ENCODE measurements around the gene CDC20.
A peak's percentile ranks its signal among the peaks of the same experiment; 100 is the strongest.
"Not testable (repeated sequence)": the region's sequence is repeated elsewhere in the genome, so short reads cannot be mapped to it uniquely, and the experiment has no call there.

Gene CDC20

GRCh38 chr1:43358121-43358745 lies 548 bp upstream of the CDC20 start:
- peak; percentile 37 for DNase-seq

DNA sequence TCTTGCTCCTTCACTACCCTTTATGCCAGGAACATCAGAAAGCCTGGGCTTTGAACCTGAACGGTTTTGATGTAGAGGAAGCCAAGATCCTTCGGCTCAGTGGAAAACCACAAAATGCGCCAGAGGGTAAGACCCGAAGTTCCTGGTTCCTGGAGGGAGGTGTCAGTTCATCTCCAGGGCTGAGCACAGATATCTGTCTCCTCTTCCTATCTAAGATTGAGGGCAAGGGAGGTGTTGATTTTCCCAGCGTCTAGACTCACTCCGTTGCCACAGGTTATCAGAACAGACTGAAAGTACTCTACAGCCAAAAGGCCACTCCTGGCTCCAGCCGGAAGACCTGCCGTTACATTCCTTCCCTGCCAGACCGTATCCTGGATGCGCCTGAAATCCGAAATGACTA lies 915 bp downstream of the CDC20 start:
- DNase-seq: peak; percentile 20

DNA sequence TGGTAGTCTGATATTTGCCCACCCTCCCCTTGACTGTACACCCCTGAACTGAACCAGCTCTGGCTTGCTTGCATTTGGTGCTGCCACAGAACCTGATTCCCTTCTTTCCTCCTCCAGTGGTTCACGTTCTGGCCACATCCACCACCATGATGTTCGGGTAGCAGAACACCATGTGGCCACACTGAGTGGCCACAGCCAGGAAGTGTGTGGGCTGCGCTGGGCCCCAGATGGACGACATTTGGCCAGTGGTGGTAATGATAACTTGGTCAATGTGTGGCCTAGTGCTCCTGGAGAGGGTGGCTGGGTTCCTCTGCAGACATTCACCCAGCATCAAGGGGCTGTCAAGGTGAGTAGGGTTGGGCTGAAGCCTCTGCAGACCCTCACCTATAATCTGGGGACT lies 1.8 kb downstream of the CDC20 start:
- DNase-seq: no peak

GRCh38 chr1:43363283-43363934 lies 4.6 kb downstream of the CDC20 start:
- DNase-seq: no peak

GRCh38 chr1:43363935-43364525 lies 5.2 kb downstream of the CDC20 start:
- no peak for DNase-seq

DNA sequence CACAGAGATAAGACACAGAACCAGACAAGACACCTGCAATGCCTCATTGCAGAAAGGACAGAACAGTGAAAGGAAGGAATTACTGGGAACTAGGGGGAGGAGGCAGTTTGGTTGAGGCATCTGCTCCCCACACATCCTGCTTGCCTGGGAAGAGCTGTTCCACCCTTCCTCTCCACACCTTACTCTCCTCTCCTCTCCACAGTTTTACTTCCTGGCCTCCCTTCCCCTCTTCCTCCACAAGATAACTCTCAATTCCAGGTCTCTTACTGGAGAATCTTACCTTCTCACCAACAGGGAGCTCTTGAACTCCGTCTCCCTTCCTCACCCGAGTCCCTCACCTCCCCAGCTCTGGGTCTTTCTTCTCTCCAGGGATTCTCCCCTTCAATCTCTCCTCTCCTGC lies 6.9 kb downstream of the CDC20 start:
- DNase-seq: no peak

GRCh38 chr1:43366179-43366578 lies 7.4 kb downstream of the CDC20 start:
- DNase-seq: peak; percentile 28

- DNase-seq: peak; percentile 57
These were observed 7.8 kb downstream of the CDC20 start for GRCh38 chr1:43366601-43367025.

DNA sequence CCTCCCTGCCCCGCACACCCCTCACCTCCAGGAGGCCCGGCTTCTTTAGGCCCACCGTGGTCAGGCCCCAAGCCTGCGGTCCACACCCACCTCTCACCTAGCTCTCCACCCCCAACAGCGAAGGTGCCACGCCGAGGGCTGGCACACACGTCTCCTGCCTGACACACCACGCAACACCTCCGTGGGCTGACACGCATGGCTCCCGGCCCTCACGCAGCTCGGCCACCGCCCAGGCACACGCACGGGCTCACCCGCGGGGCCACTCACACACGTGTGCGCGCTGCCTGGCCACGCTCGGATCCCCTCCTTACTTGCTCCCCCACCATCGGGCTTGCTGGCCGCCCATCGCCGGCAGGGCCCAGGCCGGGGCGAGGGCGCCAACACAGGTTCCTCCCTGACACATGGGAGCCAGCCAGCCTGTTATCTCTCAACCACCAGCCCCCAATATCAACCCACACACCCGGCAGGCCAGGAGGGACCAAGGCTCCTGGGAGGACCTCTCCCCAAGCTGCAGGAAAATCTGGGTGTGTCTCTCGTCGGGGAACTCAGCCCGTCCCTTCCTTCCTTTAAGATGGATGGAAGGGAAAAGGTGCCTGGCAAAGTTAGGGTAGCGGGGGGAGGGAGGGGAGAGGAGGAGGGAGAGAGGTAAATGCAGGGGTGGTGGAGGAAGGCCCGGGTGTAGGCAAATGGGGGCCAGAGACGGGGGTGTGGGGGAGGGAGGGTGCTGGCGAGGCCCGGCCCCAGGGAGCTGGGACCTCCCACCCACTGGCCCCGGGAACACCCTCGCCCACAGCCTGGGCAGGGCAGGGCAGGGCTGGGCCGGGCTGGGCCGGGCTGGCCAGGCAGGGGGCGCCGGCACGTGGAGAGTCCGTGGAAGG lies 8.5 kb downstream of the CDC20 start:
- DNase-seq: peak; percentile 85

- peak; percentile 85 for DNase-seq
These were observed 9.3 kb downstream of the CDC20 start, which contains the start of gene ELOVL1 for GRCh38 chr1:43367904-43368645. Gene ELOVL1, minus strand, starts transcription at chr1:43368011. Its CDS starts 2,402 bp downstream, at chr1:43365609.

GRCh38 chr1:43368646-43369020 lies 9.9 kb downstream of the CDC20 start:
- DNase-seq: no peak

DNA sequence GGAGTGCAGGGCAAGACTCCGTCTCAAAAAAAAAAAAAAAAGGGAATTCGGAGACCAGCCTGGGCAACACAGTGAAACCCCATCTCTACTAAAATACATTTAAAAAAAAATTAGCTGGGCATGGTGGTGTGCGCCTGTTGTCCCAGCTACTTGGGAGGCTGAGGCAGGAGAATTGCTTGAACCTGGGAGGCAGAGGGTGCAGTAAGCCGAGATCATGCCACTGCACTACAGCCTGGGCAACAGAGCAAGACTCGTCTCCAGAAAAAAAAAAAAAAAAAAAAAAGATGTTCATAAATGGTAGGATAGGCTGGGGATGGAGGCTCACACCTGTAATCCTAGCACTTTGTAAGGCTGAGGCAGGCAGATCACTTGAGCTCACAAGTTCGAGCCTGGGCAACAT lies 11.0 kb downstream of the CDC20 start:
- DNase-seq: not testable (repeated sequence)

- no peak for DNase-seq
These were observed 11.8 kb downstream of the CDC20 start for GRCh38 chr1:43370564-43370963.

DNA sequence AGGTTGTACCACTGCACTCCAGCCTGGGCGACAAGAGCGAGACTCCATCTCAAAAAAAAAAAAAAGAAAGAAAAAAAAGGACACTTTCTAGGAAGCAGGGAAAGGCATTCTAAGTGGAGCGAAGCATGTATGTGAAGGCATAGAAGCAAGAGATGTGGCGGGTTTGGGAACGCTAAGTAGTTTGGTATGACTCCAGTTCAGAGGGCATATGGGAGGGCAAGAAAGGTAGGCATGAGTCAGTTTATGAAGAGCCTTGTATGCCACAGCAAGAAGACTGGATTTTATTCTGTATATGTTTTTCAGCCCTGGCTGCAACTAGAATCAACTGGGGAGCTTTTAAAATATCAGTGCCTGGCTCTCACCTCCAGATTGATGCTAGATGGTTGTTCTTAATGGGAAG lies 13.4 kb downstream of the CDC20 start:
- DNase-seq: peak; percentile 51

DNA sequence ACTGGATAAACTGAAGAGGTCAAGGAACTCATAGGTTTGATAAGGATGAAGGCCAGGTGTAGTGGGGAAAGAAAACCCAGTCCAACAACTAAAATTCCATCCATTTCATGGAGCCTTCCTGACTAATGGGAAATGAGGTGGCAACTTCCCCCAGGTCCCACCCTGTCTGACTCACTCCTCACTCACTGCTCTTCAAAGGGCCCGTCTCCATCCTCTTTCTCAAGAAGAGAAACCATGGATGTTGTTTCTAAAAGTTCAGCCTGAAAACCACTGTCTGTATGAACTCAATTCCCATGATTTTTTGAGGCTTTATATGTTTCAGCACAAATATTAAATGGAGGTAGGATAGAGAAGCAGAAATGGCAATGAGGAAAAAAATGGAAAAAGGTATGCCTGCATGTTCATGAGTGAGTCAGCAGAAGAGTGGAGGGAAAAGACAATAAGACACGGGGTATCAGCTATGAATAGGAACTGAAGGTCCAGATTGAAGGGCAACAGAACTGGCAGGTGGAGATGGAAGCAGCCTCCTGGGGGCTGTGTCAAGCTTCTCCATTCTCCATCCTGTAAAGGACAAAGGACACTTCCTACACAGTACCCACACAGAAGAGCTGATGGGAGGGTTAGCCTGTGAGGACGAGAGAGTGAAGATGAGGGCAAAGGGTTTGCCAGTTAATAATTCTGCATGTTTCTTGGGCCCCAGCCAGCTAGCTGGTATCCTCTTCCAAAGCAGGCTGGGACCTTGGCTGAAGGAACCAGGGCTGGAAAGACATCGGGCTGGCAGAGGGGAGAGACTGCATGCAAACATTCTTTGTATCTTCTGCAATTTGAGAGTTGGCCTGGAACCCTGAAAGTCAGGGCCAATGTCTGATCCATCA lies 14.5 kb downstream of the CDC20 start:
- DNase-seq: peak; percentile 86

DNA sequence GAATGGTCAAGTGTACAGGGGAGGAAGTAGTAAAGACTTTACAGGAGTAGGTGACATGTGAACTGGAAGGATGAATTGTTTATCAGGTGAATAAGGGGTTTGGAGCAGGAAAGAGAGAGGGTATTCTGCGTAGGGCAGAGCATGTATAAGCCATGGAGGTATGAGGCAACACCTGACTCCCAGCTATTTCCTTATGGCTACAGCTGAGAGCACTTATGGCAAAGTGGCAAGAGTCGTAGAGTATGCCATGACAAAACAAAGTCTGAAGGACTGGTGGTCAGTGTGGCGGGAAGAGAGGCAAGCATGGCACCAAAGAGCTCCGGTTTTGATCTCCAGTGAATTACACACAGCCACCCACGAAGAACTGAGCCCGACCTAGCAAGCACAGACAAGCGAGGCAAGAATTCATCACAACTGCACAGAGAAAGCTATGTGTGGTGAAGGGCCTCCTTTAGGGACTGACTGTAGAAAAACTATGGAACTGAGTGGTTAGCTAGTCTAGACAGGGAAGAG lies 18.0 kb downstream of the CDC20 start:
- no peak for DNase-seq

GRCh38 chr1:43377831-43378230 lies 19.1 kb downstream of the CDC20 start:
- DNase-seq: no peak

- no peak for DNase-seq
These were observed 20.7 kb downstream of the CDC20 start for GRCh38 chr1:43379476-43379875.

GRCh38 chr1:43381612-43382011 lies 22.8 kb downstream of the CDC20 start:
- DNase-seq: no peak

DNA sequence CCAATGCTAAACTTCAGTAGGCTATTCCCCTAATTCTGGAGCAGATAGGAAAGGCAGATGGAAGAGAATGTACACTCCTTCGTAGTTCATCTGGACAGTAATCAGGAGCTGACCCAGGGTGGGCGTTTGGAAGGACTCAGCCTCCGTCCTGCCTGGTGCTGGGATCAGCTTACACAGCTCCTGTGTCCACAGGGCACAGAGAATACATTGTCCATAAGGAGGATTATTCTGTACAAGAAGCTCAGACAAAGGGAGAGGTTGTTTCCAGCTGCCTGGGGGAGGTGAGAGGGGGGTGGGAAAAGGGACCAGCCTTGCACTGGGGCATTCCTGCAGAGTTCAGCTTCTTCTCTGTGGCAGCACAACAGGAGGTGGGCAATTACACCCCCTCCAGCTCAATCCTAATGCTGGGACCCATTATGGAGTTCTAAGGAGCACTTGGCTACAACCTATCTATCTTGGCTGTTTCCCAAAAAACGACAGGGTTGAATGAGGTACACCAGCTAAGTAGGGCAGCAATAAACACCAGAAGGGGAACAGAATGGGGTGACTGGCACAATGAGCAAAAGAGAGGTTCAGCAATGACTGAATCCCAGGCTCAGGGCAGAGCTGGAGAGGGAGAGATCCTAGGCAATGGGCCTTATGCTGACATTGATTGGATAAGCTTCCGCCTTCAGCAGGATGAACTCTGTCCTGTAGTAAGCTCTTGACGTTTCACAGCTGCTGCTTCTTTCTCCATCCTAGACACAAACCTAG lies 23.4 kb downstream of the CDC20 start:
- no peak for DNase-seq

- no peak for DNase-seq
These were observed 24.7 kb downstream of the CDC20 start for GRCh38 chr1:43383449-43383848.
